ENCODE data around the gene IMP3.

The IMP3 gene

GRCh38 chr15:75620841-75621391 lies 19.1 kb downstream of the IMP3 start:
- no peak for DNase-seq

GRCh38 chr15:75620058-75620820 lies 19.8 kb downstream of the IMP3 start:
- no peak for DNase-seq

- no peak for DNase-seq
These were observed 23.3 kb downstream of the IMP3 start for GRCh38 chr15:75616766-75617165.

- no peak for DNase-seq
These were observed 33.0 kb downstream of the IMP3 start for GRCh38 chr15:75606711-75607699.

- DNase-seq: no peak
These were observed 34.0 kb downstream of the IMP3 start for GRCh38 chr15:75606026-75606425.

GRCh38 chr15:75599401-75599800 lies 40.6 kb downstream of the IMP3 start:
- DNase-seq: no peak

GRCh38 chr15:75598361-75598760 lies 41.7 kb downstream of the IMP3 start:
- no peak for DNase-seq

GRCh38 chr15:75597667-75598341 lies 42.2 kb downstream of the IMP3 start:
- DNase-seq: no peak

GRCh38 chr15:75596703-75597345 lies 43.2 kb downstream of the IMP3 start:
- no peak for DNase-seq

GRCh38 chr15:75594276-75594675 lies 45.7 kb downstream of the IMP3 start:
- no peak for DNase-seq

GRCh38 chr15:75591655-75592364 lies 48.2 kb downstream of the IMP3 start:
- DNase-seq: no peak

GRCh38 chr15:75590239-75590638 lies 49.8 kb downstream of the IMP3 start:
- DNase-seq: no peak

All from NCI-H69 (cell line).